SU-DHL-6 (cell line): ENCODE results near the gene FUS.

ENCODE experiments used
- H2AFZ ChIP-seq: fragments of 200-600 bp; sonication (generic); 2 replicates; pipeline ENCODE4 v1.6.1; 2014; ENCODE audit warnings: low read depth, mild to moderate bottlenecking, moderate library complexity, mixed read lengths, antibody characterized with exemption, low read length; ENCODE audit not compliant: severe bottlenecking
- H3F3A ChIP-seq: fragments of 200-600 bp; shearing (Covaris generic); 2 replicates; pipeline ENCODE4 v1.6.0; 2016; ENCODE audit warnings: antibody characterized with exemption, mild to moderate bottlenecking; ENCODE audit not compliant: insufficient read depth
- H3K27ac ChIP-seq: fragments of 200-600 bp; sonication (generic); 2 replicates; pipeline ENCODE4 v1.5.1; 2016; ENCODE audit warnings: low read depth, mild to moderate bottlenecking, low read length, moderate library complexity, mixed read lengths
- H3K27me3 ChIP-seq: fragments of 200-600 bp; sonication (generic), shearing (Covaris generic); 2 replicates; pipeline ENCODE4 v1.6.0; 2014; ENCODE audit warnings: mild to moderate bottlenecking, low read length
- H3K36me3 ChIP-seq: fragments of 200-600 bp; sonication (generic); 2 replicates; pipeline ENCODE4 v1.6.1; 2014; ENCODE audit warnings: mild to moderate bottlenecking, low read length, mixed read lengths
- H3K4me2 ChIP-seq: fragments of 300-600, 200-600 bp; shearing (Covaris generic), sonication (generic); 2 replicates; pipeline ENCODE4 v1.6.0; 2014; ENCODE audit warnings: low read length, low read depth, mild to moderate bottlenecking; ENCODE audit not compliant: poor library complexity, severe bottlenecking
- H3K4me3 ChIP-seq: fragments of 200-600 bp; sonication (generic); 2 replicates; pipeline ENCODE4 v1.5.1; 2014; ENCODE audit warnings: antibody characterized with exemption, low read length, mild to moderate bottlenecking, mixed read lengths; ENCODE audit not compliant: insufficient read depth, poor library complexity, severe bottlenecking
- H3K79me2 ChIP-seq: fragments of 200-600 bp; sonication (generic); 2 replicates; pipeline ENCODE4 v1.6.1; 2014; ENCODE audit warnings: mild to moderate bottlenecking, low read length, moderate library complexity; ENCODE audit not compliant: insufficient read depth
- H3K9ac ChIP-seq: fragments of 200-600 bp; sonication (generic); 2 replicates; pipeline ENCODE4 v1.7.0; 2014; ENCODE audit warnings: mild to moderate bottlenecking, low read length
- H3K9me2 ChIP-seq: fragments of 200-600 bp; sonication (generic); replicated peaks from 2 replicates; pipeline ENCODE4 v1.6.1; 2014; ENCODE audit warnings: low read length; ENCODE audit not compliant: insufficient read depth
- H3K9me3 ChIP-seq: fragments of 200-600 bp; sonication (generic); 2 replicates; pipeline ENCODE4 v1.6.1; 2014; ENCODE audit warnings: low read length, mixed read lengths; ENCODE audit not compliant: insufficient read depth
- H4K20me1 ChIP-seq: fragments of 200-600 bp; sonication (generic); 2 replicates; pipeline ENCODE4 v1.6.1; 2014; ENCODE audit warnings: low read depth, mild to moderate bottlenecking, antibody characterized with exemption, low read length, moderate library complexity, mixed read lengths
- CTCF ChIP-seq: fragments of 200-600 bp; sonication (generic); IDR thresholded peaks from one replicate; pipeline ENCODE4 v1.5.1; 2017; ENCODE audit warnings: antibody characterized with exemption, mild to moderate bottlenecking, low read length, moderate library complexity; ENCODE audit not compliant: insufficient read depth, poor library complexity, severe bottlenecking
- EZH2phosphoT487 ChIP-seq: fragments of 200-600 bp; sonication (generic), shearing (Covaris generic); conservative IDR thresholded peaks from 2 replicates; pipeline ENCODE4 v1.6.1; 2018; ENCODE audit warnings: mild to moderate bottlenecking, antibody characterized with exemption, low read length, moderate library complexity, mixed read lengths

Gene FUS

GRCh38 chr16:31131416-31131815, 48.5 kb upstream of the FUS start:
- Histone ChIP-seq H3K27me3 (no peaks in the 10 kb centered on the region), H3K9ac (no peak overlapping the region), H3K9me3 (no peaks in the 10 kb centered on the region), H2AFZ (no peak overlapping the region), H3K36me3 (no peaks in the 10 kb centered on the region), H4K20me1 (no peaks in the 10 kb centered on the region), H3K9me2 (no peaks in the 10 kb centered on the region), H3K79me2 (no peaks in the 10 kb centered on the region), H3K4me2 (no peak overlapping the region), H3F3A (no peaks in the 10 kb centered on the region), H3K4me3 (no peak overlapping the region), H3K27ac (no peak overlapping the region)
- TF ChIP-seq CTCF (no peak), EZH2phosphoT487 (no peak)

- Histone ChIP-seq H3K4me2 (no peak overlapping the region), H3K9ac (no peak overlapping the region), H3K27me3 (no peaks in the 10 kb centered on the region), H3K27ac (no peak overlapping the region), H3K4me3 (no peak overlapping the region), H3K9me3 (no peaks in the 10 kb centered on the region), H4K20me1 (no peaks in the 10 kb centered on the region), H2AFZ (no peak overlapping the region), H3F3A (no peaks in the 10 kb centered on the region), H3K9me2 (no peaks in the 10 kb centered on the region), H3K36me3 (no peaks in the 10 kb centered on the region), H3K79me2 (no peaks in the 10 kb centered on the region)
- TF ChIP-seq CTCF = no peak
- no peak for TF ChIP-seq EZH2phosphoT487
These were observed 48.1 kb upstream of the FUS start for GRCh38 chr16:31131841-31132271.

- Histone ChIP-seq H3K9me3 (no peaks in the 10 kb centered on the region), H3F3A (no peaks in the 10 kb centered on the region), H3K4me3 (no peak overlapping the region), H3K9ac (no peak overlapping the region), H3K4me2 (no peak overlapping the region), H3K36me3 (no peaks in the 10 kb centered on the region), H2AFZ (no peak overlapping the region), H3K79me2 (no peaks in the 10 kb centered on the region), H3K27me3 (no peaks in the 10 kb centered on the region), H3K9me2 (no peaks in the 10 kb centered on the region), H3K27ac (no peak overlapping the region), H4K20me1 (no peaks in the 10 kb centered on the region)
- no peak for TF ChIP-seq EZH2phosphoT487
- TF ChIP-seq CTCF = no peak
These were observed 47.5 kb upstream of the FUS start for GRCh38 chr16:31132303-31132979.
